Naive thymus-derived CD4-positive, alpha-beta T cell (primary cell): ENCODE results near the gene SIRPD. TPM values are rescaled to one million over a fixed set of nuclear protein-coding genes. Genes with fewer than 3 reads are reported as not detected.

ENCODE experiments used
- ATAC-seq: fragments of 150-1000 bp; cut with Tn5 transposase; 2 replicates; pipeline ENCODE4 v1.10.0; 2021; ENCODE audit warnings: mild to moderate bottlenecking, moderate library complexity
- CTCF ChIA-PET: fragments of 350-600 bp; sonication (Branson Sonifier 250); formaldehyde crosslinking; loops from one replicate; lab custom pipeline; 2021; ENCODE audit warnings: antibody characterized with exemption; lab: Charles Lee
- POLR2A ChIA-PET: fragments of 350-600 bp; sonication (Branson Sonifier 250); formaldehyde crosslinking; loops from one replicate; lab custom pipeline; 2021; ENCODE audit warnings: antibody characterized with exemption, inconsistent platforms; lab: Charles Lee
- DNase-seq, 9 donors: peaks; one replicate each; pipeline versions ENCODE4 v3.0.0 to v3.0.0-alpha.2; 2020 to 2022; ENCODE audit warnings: mixed read lengths in 1 of 9
- H3K27ac ChIP-seq: one replicate; pipeline ENCODE4 v1.7.0; 2013; ENCODE audit warnings: mild to moderate bottlenecking, low read depth, low read length, moderate library complexity
- H3K27me3 ChIP-seq, 2 donors: one replicate each; pipeline ENCODE4 v1.7.0; 2013; ENCODE audit warnings: low read length in 2 of 2, mild to moderate bottlenecking in 2 of 2, moderate library complexity in 2 of 2; ENCODE audit not compliant: control insufficient read depth in 2 of 2, insufficient read depth in 2 of 2
- H3K36me3 ChIP-seq, 3 experiments: 1 replicate in 2 of 3; 2 replicates in 1 of 3; pipeline ENCODE4 v1.7.0; 2013; ENCODE audit warnings: low read length in 3 of 3, mild to moderate bottlenecking in 3 of 3, moderate library complexity in 1 of 3; ENCODE audit not compliant: insufficient read depth in 3 of 3, control insufficient read depth in 2 of 3
- H3K4me1 ChIP-seq, 2 donors: one replicate each; pipeline ENCODE4 v1.7.0; 2013; ENCODE audit warnings: low read length in 2 of 2, mild to moderate bottlenecking in 2 of 2, moderate library complexity in 1 of 2; ENCODE audit not compliant: control insufficient read depth in 2 of 2, insufficient read depth in 2 of 2
- H3K4me3 ChIP-seq: 2 replicates; pipeline ENCODE4 v1.7.0; 2013; ENCODE audit warnings: mild to moderate bottlenecking, low read length
- H3K9me3 ChIP-seq, 3 experiments: 1 replicate in 2 of 3; 2 replicates in 1 of 3; pipeline ENCODE4 v1.7.0; 2013; ENCODE audit warnings: low read length in 3 of 3; ENCODE audit not compliant: control insufficient read depth in 2 of 3
- H3K27ac Mint-ChIP-seq, 9 donors: one replicate each; pipeline ENCODE4 v1.8.0; 2020 to 2022; ENCODE audit warnings: mixed read lengths in 9 of 9, mild to moderate bottlenecking in 8 of 9, moderate library complexity in 5 of 9, inconsistent platforms in 2 of 9
- H3K27me3 Mint-ChIP-seq, 5 donors: one replicate each; pipeline ENCODE4 v1.8.0; 2021 to 2022; ENCODE audit warnings: mixed read lengths in 5 of 5, mild to moderate bottlenecking in 1 of 5
- H3K36me3 Mint-ChIP-seq, 5 donors: one replicate each; pipeline ENCODE4 v1.8.0; 2020 to 2022; ENCODE audit warnings: mixed read lengths in 5 of 5, mild to moderate bottlenecking in 3 of 5, inconsistent platforms in 1 of 5
- H3K4me1 Mint-ChIP-seq, 7 donors: one replicate each; pipeline ENCODE4 v1.8.0; 2020 to 2022; ENCODE audit warnings: mixed read lengths in 7 of 7, mild to moderate bottlenecking in 3 of 7, inconsistent platforms in 1 of 7
- H3K4me3 Mint-ChIP-seq, 10 donors: one replicate each; pipeline ENCODE4 v1.8.0; 2020 to 2022; ENCODE audit warnings: mild to moderate bottlenecking in 10 of 10, mixed read lengths in 10 of 10, moderate library complexity in 6 of 10, inconsistent platforms in 2 of 10
- H3K9me3 Mint-ChIP-seq, 11 donors: one replicate each; pipeline ENCODE4 v1.8.0; 2020 to 2022; ENCODE audit warnings: mixed read lengths in 11 of 11, mild to moderate bottlenecking in 4 of 11, inconsistent platforms in 1 of 11, moderate library complexity in 1 of 11
- intact Hi-C, 2 donors: fragments of 100-400 bp; cut with micrococcal nuclease; formaldehyde crosslinking; loops; one replicate each; pipeline ENCODE4 v1.15.1; 2023
- polyA plus RNA-seq, 2 donors: library from polyadenylated mRNA; unstranded; fragments of 300-500 nt; fragmentation: Illumina TruSeq; gene quantifications; one replicate each; pipeline ENCODE4 v1.2.3, GENCODE V29; 2021
- total RNA-seq, 6 experiments: library from RNA in 5 of 6; stranded (reverse) in 5 of 6; gene quantifications; 1 replicate in 5 of 6; 2 replicates in 1 of 6; pipeline ENCODE4 v1.2.3 and lab custom pipeline; 2021 to 2026

The SIRPD gene
- total and polyA plus RNA-seq, 7 experiments from 2014 or later: 0.16 to 1.9 (median 0.34) TPM; not detected in 2

GRCh38 chr20:1555952-1556351 lies 1.6 kb downstream of the SIRPD start:
- no peaks in the 10 kb centered on the region for H3K36me3 ChIP-seq
- peak overlapping the region in 2 of 9 donors; percentile 13 to 49 for H3K27ac Mint-ChIP-seq
- ChIA-PET CTCF (interaction anchor here (0.6 to 5.1 kb wide), 9 partner anchors 9 to 221 kb away, joined by 3 to 43 read pairs (median 4); no protein-coding TSS in a partner anchor), POLR2A (interaction anchor here (0.6 kb wide), 1 partner anchor 26 kb away, joined by 3 read pairs; no protein-coding TSS in a partner anchor)
- peaks cover 12 to 26% (median 16%) of the 10 kb centered on the region in 5 donors for H3K36me3 Mint-ChIP-seq
- intact Hi-C loops: loop anchor here (1.0 to 5.0 kb wide), 3 partner anchors 176 to 221 kb away; no protein-coding TSS in a partner anchor
- peaks cover 0 to 14% (median 7%) of the 10 kb centered on the region in 7 donors for H3K4me1 Mint-ChIP-seq
- ATAC-seq: peak; percentile 34
- no peaks in the 10 kb centered on the region for H3K9me3 ChIP-seq
- H3K9me3 Mint-ChIP-seq: peaks cover 0 to 24% (median 2%) of the 10 kb centered on the region in 11 donors
- no peaks in the 10 kb centered on the region for H3K4me1 ChIP-seq
- no peaks in the 10 kb centered on the region for H3K27me3 ChIP-seq
- H3K27ac ChIP-seq: no peak overlapping the region
- DNase-seq: peak in 6 of 9 donors; percentile 10 to 41 (median 26)
- no peaks in the 10 kb centered on the region for H3K27me3 Mint-ChIP-seq
- H3K4me3 Mint-ChIP-seq: no peak overlapping the region
- no peak overlapping the region for H3K4me3 ChIP-seq

- ATAC-seq (no peak), DNase-seq (no peak)
- no peaks in the 10 kb centered on the region for H3K9me3 ChIP-seq
- no peaks in the 10 kb centered on the region for H3K27me3 ChIP-seq
- Mint-ChIP-seq H3K27ac (peak overlapping the region in 1 of 9 donors; percentile 12), H3K4me3 (no peak overlapping the region), H3K9me3 (peaks cover 0 to 35% (median 10%) of the 10 kb centered on the region in 11 donors), H3K27me3 (peaks cover 0 to 16% (median 0%) of the 10 kb centered on the region in 5 donors), H3K36me3 (peaks cover under 1 to 13% (median 10%) of the 10 kb centered on the region in 5 donors), H3K4me1 (peaks cover 0 to 16% (median 14%) of the 10 kb centered on the region in 7 donors)
- ChIA-PET POLR2A (no interaction called here), CTCF (interaction anchor here (0.5 kb wide), 1 partner anchor 1513 kb away, joined by 3 read pairs; no protein-coding TSS in a partner anchor)
- no peak overlapping the region for H3K27ac ChIP-seq
- no peaks in the 10 kb centered on the region for H3K36me3 ChIP-seq
- H3K4me1 ChIP-seq: no peaks in the 10 kb centered on the region
- no peak overlapping the region for H3K4me3 ChIP-seq
- intact Hi-C loops: no loop called here
Measured at GRCh38 chr20:1539816-1540419, 17.6 kb downstream of the SIRPD start.

DNA sequence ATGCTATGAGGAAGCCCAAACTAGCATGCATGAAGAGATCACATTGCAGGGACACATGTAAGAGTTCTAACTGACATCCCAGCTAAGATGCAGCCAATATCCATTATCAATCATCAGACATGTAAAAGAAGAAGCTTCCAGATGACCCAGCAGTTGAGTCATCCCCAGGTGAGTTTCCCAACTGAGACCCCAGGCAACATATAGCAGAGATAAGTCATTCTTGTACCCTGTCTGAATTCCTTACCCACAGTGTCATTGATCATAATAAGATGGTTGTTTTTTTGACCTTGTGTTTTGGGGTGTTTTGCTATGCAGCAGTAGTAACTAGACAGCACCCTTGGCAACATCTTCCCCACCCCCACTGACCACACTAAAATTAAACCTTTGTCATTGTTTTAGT lies 18.9 kb downstream of the SIRPD start:
- Mint-ChIP-seq H3K27me3 (peaks cover 0 to 11% (median 0%) of the 10 kb centered on the region in 5 donors), H3K36me3 (peaks cover 0 to 12% (median 10%) of the 10 kb centered on the region in 5 donors), H3K4me1 (peaks cover 0 to 16% (median 14%) of the 10 kb centered on the region in 7 donors), H3K4me3 (no peak overlapping the region), H3K9me3 (peaks cover 0 to 27% (median 8%) of the 10 kb centered on the region in 11 donors), H3K27ac (no peak overlapping the region)
- ChIA-PET POLR2A (no interaction called here), CTCF (interaction anchor here (0.6 to 1.0 kb wide), 3 partner anchors 195 to 238 kb away, joined by 3 to 4 read pairs (median 4); no protein-coding TSS in a partner anchor)
- H3K36me3 ChIP-seq: no peaks in the 10 kb centered on the region
- intact Hi-C loops: no loop called here
- no peaks in the 10 kb centered on the region for H3K4me1 ChIP-seq
- H3K27ac ChIP-seq: no peak overlapping the region
- no peak overlapping the region for H3K4me3 ChIP-seq
- ATAC-seq (no peak), DNase-seq (no peak)
- H3K9me3 ChIP-seq: no peaks in the 10 kb centered on the region
- no peaks in the 10 kb centered on the region for H3K27me3 ChIP-seq

DNA sequence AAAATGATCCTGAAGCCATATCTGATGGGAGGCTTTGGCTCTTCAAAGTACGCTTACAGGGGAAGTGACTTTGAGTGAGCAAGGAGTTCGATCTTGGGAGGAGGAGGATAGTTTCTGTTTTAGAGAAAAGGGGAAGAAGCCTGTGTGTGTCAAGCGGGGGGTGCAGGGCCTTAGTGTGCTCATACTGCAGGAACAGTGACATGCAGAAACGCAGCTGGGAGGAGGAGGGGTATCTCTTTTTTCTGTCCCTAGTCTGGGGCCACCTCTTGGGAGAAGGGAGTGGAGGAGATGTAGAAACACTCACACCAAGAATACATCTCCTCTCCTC lies 19.8 kb downstream of the SIRPD start:
- H3K9me3 ChIP-seq: no peaks in the 10 kb centered on the region
- ATAC-seq (peak; percentile 79), DNase-seq (no peak)
- Mint-ChIP-seq H3K27me3 (peaks cover 0 to 3% (median 0%) of the 10 kb centered on the region in 5 donors), H3K4me1 (peaks cover 0 to 16% (median 14%) of the 10 kb centered on the region in 7 donors), H3K36me3 (peaks cover 0 to 10% (median 4%) of the 10 kb centered on the region in 5 donors), H3K9me3 (peaks cover 0 to 22% (median 5%) of the 10 kb centered on the region in 11 donors), H3K27ac (peak overlapping the region in 3 of 9 donors; percentile 1 to 56 (median 48)), H3K4me3 (peak overlapping the region in 4 of 10 donors; percentile 6 to 49 (median 28))
- no peaks in the 10 kb centered on the region for H3K27me3 ChIP-seq
- no peak overlapping the region for H3K4me3 ChIP-seq
- POLR2A ChIA-PET: interaction anchor here (0.5 kb wide), 1 partner anchor 9 kb away, joined by 3 read pairs; no protein-coding TSS in a partner anchor
- CTCF ChIA-PET: interaction anchor here (0.5 to 1.0 kb wide), 3 partner anchors 10 to 239 kb away, joined by 3 to 4 read pairs (median 3); no protein-coding TSS in a partner anchor
- no peaks in the 10 kb centered on the region for H3K36me3 ChIP-seq
- intact Hi-C loops: no loop called here
- no peak overlapping the region for H3K27ac ChIP-seq
- H3K4me1 ChIP-seq: no peaks in the 10 kb centered on the region

DNA sequence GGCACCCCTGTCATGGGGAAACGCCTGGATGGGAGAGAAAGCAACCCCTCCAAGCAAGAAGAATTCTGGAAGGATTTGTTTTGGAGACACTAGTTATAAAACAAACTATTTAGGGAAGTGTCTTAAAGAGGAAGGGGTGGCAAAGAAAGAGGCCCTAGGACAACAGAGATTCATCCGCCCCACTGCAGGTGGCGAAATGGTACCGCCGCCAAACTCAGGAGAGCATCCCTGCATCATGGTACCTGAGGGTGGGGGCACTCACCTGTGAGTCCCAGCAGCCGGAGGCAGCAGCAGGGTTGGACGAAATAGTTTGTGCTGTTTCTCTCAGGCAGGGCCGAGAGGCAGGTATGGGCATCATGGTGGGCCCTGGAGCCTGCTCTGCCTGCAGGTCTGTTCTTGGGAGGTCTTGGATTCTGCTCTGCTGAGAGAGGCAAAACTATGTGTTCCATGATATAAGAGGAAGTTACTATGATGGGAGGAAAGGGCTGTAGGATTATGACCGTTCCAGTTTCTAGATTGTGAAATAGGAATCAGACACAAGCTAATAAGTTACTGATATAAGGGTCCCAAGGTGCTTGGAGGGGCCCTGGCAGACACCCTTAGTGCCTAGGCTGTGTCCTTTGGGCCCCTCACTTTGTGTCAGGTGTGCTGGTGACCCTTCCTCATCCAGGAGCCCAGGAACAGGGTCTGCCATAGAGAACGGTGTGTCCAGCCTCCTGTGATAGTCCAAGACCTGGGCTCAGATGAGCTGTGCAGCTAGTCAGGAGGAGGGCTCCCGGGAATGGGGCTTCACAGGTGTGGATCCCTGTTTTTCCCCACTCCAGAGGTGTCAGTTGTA lies 20.4 kb downstream of the SIRPD start:
- Histone ChIP-seq H3K36me3 (no peaks in the 10 kb centered on the region), H3K27ac (no peak overlapping the region), H3K9me3 (no peaks in the 10 kb centered on the region), H3K4me3 (no peak overlapping the region), H3K4me1 (no peaks in the 10 kb centered on the region), H3K27me3 (no peaks in the 10 kb centered on the region)
- CTCF ChIA-PET: interaction anchor here (0.5 kb wide), 1 partner anchor 10 kb away, joined by 3 read pairs; no protein-coding TSS in a partner anchor
- ATAC-seq (peak; percentile 52), DNase-seq (no peak)
- Mint-ChIP-seq H3K9me3 (peaks cover 0 to 17% (median 5%) of the 10 kb centered on the region in 11 donors), H3K27ac (peak overlapping the region in 4 of 9 donors; percentile 1 to 56 (median 28)), H3K27me3 (no peaks in the 10 kb centered on the region), H3K4me1 (peaks cover 0 to 16% (median 14%) of the 10 kb centered on the region in 7 donors), H3K36me3 (peaks cover 0 to 10% (median 4%) of the 10 kb centered on the region in 5 donors), H3K4me3 (peak overlapping the region in 4 of 10 donors; percentile 6 to 49 (median 28))
- POLR2A ChIA-PET: no interaction called here
- intact Hi-C loops: no loop called here

DNA sequence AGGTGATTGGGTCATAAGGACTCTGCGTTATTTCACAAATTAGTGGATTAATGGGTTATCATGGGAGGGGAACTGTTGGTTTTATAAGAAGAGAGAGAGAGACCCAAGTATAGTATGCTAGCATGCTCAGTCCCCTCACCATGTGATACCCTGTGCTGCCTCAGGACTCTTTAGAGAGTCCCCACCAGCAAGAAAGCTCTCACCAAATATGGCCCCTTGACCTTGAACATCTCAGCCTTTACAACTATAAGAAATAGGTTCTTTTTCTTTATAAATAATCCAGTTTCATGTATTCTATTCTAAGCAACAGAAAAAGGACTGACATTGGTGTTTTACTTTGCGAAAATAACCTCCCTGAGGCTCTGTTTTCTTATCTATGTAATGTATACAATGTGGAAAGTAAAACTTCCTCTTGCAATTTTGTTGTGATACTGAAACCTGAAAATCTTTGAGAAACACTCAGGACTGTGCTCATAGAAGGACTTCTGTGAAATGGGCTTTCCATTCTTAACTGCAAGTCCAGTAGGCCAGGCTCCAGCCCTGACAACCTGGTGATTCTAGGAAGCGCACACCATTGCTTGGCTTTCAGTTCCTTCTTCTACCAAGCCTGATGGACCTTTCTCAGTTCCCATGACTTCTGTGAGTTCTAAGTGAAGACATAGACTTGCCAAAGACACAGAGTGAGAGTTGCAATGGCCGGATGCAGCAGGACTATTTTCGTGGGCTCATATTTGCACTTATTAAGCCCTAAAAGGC lies 21.9 kb downstream of the SIRPD start:
- no peak overlapping the region for H3K27ac ChIP-seq
- POLR2A ChIA-PET: no interaction called here
- H3K9me3 Mint-ChIP-seq: peaks cover 0 to 8% (median 4%) of the 10 kb centered on the region in 11 donors
- peaks cover 0 to 5% (median 0%) of the 10 kb centered on the region in 5 donors for H3K36me3 Mint-ChIP-seq
- no peak overlapping the region for H3K4me3 Mint-ChIP-seq
- H3K4me1 ChIP-seq: no peaks in the 10 kb centered on the region
- H3K27me3 Mint-ChIP-seq: no peaks in the 10 kb centered on the region
- intact Hi-C loops: no loop called here
- no peak overlapping the region for H3K4me3 ChIP-seq
- H3K9me3 ChIP-seq: no peaks in the 10 kb centered on the region
- no peak for DNase-seq
- H3K27ac Mint-ChIP-seq: peak overlapping the region in 1 of 9 donors; percentile 17
- H3K36me3 ChIP-seq: no peaks in the 10 kb centered on the region
- CTCF ChIA-PET: no interaction called here
- no peaks in the 10 kb centered on the region for H3K27me3 ChIP-seq
- peak; percentile 51 for ATAC-seq
- H3K4me1 Mint-ChIP-seq: peaks cover 0 to 16% (median 14%) of the 10 kb centered on the region in 7 donors
